Gastrocnemius medialis (tissue), 4 donors: ENCODE results near the gene EYS.

ENCODE experiments used
- POLR2A ChIP-seq, 2 donors: fragments of 450-650 bp; IDR thresholded peaks; one replicate each; pipeline ENCODE4 v1.6.1; 2017; ENCODE audit warnings: antibody characterized with exemption in 2 of 2, mild to moderate bottlenecking in 2 of 2, moderate library complexity in 2 of 2
- TF ChIP-seq, protein P1 (sequence below), 5 experiments: fragments of 450-650 bp in 3 of 5; fragments of 200-600 bp in 2 of 5; sonication (generic) in 2 of 5; IDR thresholded peaks in 4 of 5; conservative IDR thresholded peaks in 1 of 5; 1 replicate in 4 of 5; 2 replicates in 1 of 5; pipeline ENCODE4 v1.5.1; 2016 to 2019; ENCODE audit warnings: antibody characterized with exemption in 5 of 5, mild to moderate bottlenecking in 3 of 5, moderate library complexity in 3 of 5

DNA sequence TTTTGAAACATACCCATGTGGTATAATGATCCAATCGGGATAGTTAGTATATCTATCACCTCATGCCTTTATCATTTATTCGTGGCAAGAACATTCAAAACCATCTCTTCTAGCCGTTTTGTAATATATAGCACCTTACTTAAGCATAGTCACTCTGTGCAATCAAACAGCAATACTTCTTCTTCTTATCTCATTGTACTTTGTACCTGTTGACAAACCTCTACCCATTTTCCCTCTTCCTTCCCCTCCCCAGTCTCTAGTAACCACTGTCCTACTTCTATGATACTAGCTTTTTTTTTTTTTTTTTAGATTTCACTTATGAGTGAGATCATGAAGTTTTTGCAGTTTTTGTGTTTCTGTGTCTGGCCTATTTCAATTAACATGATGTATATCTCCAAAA, 296.7 kb downstream of the EYS start:
- TF ChIP-seq, protein P1, sequence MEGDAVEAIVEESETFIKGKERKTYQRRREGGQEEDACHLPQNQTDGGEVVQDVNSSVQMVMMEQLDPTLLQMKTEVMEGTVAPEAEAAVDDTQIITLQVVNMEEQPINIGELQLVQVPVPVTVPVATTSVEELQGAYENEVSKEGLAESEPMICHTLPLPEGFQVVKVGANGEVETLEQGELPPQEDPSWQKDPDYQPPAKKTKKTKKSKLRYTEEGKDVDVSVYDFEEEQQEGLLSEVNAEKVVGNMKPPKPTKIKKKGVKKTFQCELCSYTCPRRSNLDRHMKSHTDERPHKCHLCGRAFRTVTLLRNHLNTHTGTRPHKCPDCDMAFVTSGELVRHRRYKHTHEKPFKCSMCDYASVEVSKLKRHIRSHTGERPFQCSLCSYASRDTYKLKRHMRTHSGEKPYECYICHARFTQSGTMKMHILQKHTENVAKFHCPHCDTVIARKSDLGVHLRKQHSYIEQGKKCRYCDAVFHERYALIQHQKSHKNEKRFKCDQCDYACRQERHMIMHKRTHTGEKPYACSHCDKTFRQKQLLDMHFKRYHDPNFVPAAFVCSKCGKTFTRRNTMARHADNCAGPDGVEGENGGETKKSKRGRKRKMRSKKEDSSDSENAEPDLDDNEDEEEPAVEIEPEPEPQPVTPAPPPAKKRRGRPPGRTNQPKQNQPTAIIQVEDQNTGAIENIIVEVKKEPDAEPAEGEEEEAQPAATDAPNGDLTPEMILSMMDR (IDR thresholded peaks at IDR 0.05 in 4 of 5, conservative IDR thresholded peaks at IDR 0.05 in 1 of 5) = no peak
- TF ChIP-seq POLR2A (IDR thresholded peaks at IDR 0.05) = no peak
